ENCODE results near the gene TBC1D20.

The TBC1D20 gene

GRCh38 chr20:415820-416322 lies 46.5 kb downstream of the TBC1D20 start:
- DNase-seq (ENCODE audit: extremely low read depth, low read depth), result no peak
- TF ChIP-seq CTCF (IDR thresholded peaks at IDR 0.05; ENCODE audit: low read depth, low read length), result no peak

DNA sequence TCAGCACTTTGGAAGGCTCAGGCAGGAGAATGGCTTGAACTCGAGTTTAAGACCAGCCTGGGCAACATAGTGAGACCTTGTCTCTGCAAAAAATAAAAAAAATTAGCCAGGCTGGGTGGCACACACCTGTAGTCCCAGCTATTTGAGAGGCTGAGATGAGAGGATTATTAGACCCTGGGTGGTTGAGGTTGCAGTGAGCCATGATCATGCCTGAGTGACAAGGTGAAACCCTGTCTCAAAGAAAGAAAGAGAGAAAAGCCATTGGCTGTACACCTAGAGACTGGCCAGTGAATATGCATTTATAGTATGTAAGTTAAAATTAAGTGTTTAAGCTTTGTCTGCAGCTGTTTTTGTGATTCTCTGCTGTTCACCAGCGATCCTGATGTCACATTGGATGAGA lies 48.2 kb downstream of the TBC1D20 start:
- DNase-seq (ENCODE audit: extremely low read depth, low read depth), result no peak
- no peak for TF ChIP-seq CTCF (IDR thresholded peaks at IDR 0.05; ENCODE audit: low read depth, low read length)

DNA sequence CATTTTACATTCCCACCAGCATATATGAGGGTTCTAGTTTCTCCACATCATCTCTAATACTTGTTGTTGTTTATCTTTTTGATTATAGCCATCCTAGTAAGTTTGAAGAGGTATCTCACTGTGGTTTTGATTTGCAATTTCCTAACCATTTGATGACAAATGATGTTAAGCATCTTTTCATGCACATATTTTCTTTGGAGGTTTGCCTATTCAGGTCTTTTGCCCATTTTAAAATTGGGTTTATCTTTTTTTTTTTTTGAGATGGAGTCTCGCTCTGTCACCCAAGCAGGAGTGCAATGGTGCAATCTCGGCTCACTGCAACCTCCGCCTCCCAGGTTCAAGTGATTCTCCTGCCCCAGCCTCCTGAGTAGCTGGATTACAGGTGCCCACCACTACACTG lies 50.3 kb downstream of the TBC1D20 start:
- DNase-seq (ENCODE audit: extremely low read depth, low read depth), result no peak
- no peak for TF ChIP-seq CTCF (IDR thresholded peaks at IDR 0.05; ENCODE audit: low read depth, low read length)

DNA sequence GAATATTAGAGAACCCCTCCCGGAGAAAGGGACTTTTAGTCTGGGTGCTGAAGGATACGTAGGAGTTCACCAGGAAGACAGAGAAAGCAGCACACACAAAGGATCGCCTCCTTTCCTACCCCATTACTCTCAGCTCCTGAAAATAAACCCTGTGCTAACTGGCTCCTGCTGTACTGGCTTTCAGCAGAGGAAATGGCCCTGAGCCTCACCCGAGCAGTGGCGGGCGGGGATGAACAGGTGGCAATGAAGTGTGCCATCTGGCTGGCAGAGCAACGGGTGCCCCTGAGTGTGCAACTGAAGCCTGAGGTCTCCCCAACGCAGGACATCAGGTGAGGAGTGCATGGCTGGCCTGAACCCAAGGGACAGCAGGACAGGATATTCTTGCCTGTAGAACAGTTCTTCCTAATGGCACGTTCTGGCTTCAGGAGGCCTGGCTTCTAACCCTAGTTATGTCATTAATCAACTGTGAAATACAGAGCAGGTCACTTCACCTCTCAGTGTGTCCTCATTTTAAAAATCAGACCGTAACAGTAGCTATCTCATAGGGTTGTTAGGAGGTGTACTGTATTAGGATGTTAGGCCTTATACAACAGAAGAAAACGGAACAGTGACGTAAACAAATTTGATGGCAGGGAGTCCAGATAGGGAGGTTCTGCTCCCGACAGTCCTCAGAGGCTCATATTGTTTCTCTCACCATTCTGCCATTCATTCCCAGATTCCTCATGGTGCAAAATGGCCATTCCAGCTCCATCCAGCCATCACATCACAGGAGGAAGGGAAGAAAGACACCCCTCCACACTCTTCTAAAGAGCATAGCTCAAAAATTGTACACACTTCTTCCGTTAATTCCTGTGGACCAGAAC lies 52.4 kb downstream of the TBC1D20 start:
- TF ChIP-seq CTCF (IDR thresholded peaks at IDR 0.05; ENCODE audit: low read depth, low read length), result no peak
- no peak for DNase-seq (ENCODE audit: extremely low read depth, low read depth)

GRCh38 chr20:408843-409696 lies 53.3 kb downstream of the TBC1D20 start:
- no peak for DNase-seq (ENCODE audit: extremely low read depth, low read depth)
- no peak for TF ChIP-seq CTCF (IDR thresholded peaks at IDR 0.05; ENCODE audit: low read depth, low read length)

- peak; percentile 45 for DNase-seq (ENCODE audit: extremely low read depth, low read depth)
- no peak for TF ChIP-seq CTCF (IDR thresholded peaks at IDR 0.05; ENCODE audit: low read depth, low read length)
Observed at GRCh38 chr20:407953-408842, 54.1 kb downstream of the TBC1D20 start, which contains the start of gene RBCK1. TSS of gene RBCK1 (plus strand) at chr20:408299. CDS start at chr20:408758, 459 bp downstream.
